Loucy (cell line): ENCODE measurements around the gene LNP1.
A peak's percentile ranks its signal among the peaks of the same experiment; 100 is the strongest.

Experiments
- H2AFZ ChIP-seq: fragments of 200-600 bp; sonication (generic); 2 replicates; pipeline ENCODE4 v1.6.0; 2016; ENCODE audit warnings: antibody characterized with exemption, mild to moderate bottlenecking, low read length, moderate library complexity
- H3F3A ChIP-seq: fragments of 200-600 bp; 2 replicates; pipeline ENCODE4 v1.6.0; 2016; ENCODE audit warnings: antibody characterized with exemption, low read depth, mild to moderate bottlenecking
- H3K27me3 ChIP-seq: fragments of 200-600 bp; sonication (generic); 2 replicates; pipeline ENCODE4 v1.6.1; 2014; ENCODE audit warnings: low read length, mild to moderate bottlenecking; ENCODE audit not compliant: insufficient read depth, poor library complexity, severe bottlenecking
- H3K36me3 ChIP-seq: fragments of 200-600 bp; sonication (generic); 2 replicates; pipeline ENCODE4 v1.6.1; 2016; ENCODE audit warnings: low read length; ENCODE audit not compliant: insufficient read depth
- H3K4me1 ChIP-seq: fragments of 200-600 bp; sonication (generic); 2 replicates; pipeline ENCODE4 v1.5.1; 2014; ENCODE audit warnings: low read length, mild to moderate bottlenecking; ENCODE audit not compliant: insufficient read depth, poor library complexity, severe bottlenecking
- H3K4me2 ChIP-seq: fragments of 200-600 bp; sonication (generic); 2 replicates; pipeline ENCODE4 v1.6.0; 2014; ENCODE audit warnings: antibody characterized with exemption, low read length, low read depth, mild to moderate bottlenecking; ENCODE audit not compliant: poor library complexity, severe bottlenecking
- H3K4me3 ChIP-seq: fragments of 200-600 bp; sonication (generic); 2 replicates; pipeline ENCODE4 v1.5.1; 2014; ENCODE audit warnings: low read length, mild to moderate bottlenecking, mixed read lengths; ENCODE audit not compliant: poor library complexity, severe bottlenecking
- H3K79me2 ChIP-seq: fragments of 200-600 bp; sonication (generic); 2 replicates; pipeline ENCODE4 v1.6.1; 2014; ENCODE audit warnings: low read length; ENCODE audit not compliant: insufficient read depth
- H3K9ac ChIP-seq: fragments of 200-600 bp; sonication (generic); 2 replicates; pipeline ENCODE4 v1.6.0; 2014; ENCODE audit warnings: mild to moderate bottlenecking, low read depth, low read length, moderate library complexity; ENCODE audit not compliant: poor library complexity, severe bottlenecking
- H3K9me2 ChIP-seq: fragments of 200-600 bp; sonication (generic); replicated peaks from 2 replicates; pipeline ENCODE4 v1.6.1; 2016; ENCODE audit warnings: low read depth, low read length, mixed read lengths
- H3K9me3 ChIP-seq: fragments of 200-600 bp; sonication (generic); 2 replicates; pipeline ENCODE4 v1.6.1; 2014; ENCODE audit warnings: mild to moderate bottlenecking, antibody characterized with exemption, low read length, low read depth; ENCODE audit not compliant: insufficient read depth
- H4K20me1 ChIP-seq: fragments of 200-600 bp; sonication (generic); 2 replicates; pipeline ENCODE4 v1.6.0; 2014; ENCODE audit warnings: antibody characterized with exemption, low read length, mild to moderate bottlenecking; ENCODE audit not compliant: insufficient read depth, poor library complexity, severe bottlenecking
- EZH2phosphoT487 ChIP-seq: fragments of 200-600 bp; IDR thresholded peaks from 2 replicates; pipeline ENCODE4 v1.6.1; 2018; ENCODE audit warnings: antibody characterized with exemption, mild to moderate bottlenecking, moderate library complexity, borderline replicate concordance
- TF ChIP-seq, protein P1 (sequence below): fragments of 200-600 bp; sonication (generic); conservative IDR thresholded peaks from 2 replicates; pipeline ENCODE4 v1.5.1; 2014; ENCODE audit warnings: mild to moderate bottlenecking, antibody characterized with exemption, low read length

LNP1 gene

DNA sequence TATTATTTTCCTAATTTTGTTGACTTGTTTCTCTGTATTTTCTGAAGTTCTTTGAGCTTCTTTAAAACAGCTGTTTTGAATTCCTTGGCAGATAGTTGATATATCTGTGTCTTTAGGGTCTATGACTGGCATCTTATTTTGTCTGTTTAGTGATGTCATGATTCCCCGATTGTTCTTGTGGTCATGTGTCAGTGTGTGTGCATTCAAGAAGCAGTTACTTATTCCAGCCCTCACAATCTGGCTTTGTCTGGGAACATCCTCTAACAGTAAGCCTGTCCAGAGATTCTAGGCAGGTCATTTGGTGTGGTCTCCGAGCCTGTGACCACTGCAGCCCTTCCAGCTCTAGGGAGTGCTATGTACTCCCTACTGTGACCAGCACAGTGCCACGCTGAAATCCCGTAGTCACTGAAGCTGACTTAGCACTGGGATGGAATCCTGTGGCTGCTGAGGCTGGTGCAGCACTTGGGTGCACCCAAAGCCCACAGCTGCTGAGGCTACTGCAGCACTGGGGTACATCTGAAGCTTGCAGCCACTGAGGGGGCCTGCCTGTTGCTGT lies 6.7 kb downstream of the LNP1 start:
- Histone ChIP-seq H2AFZ (no peak overlapping the region), H3K4me1 (peaks cover 12% of the 10 kb centered on the region), H3K27me3 (no peaks in the 10 kb centered on the region), H3K9me3 (peaks cover 25% of the 10 kb centered on the region; the same call in 1 of the 2 replicates), H4K20me1 (peaks cover 4% of the 10 kb centered on the region), H3K4me2 (peak overlapping the region; percentile 22), H3K79me2 (peaks cover 57% of the 10 kb centered on the region), H3K9ac (no peak overlapping the region), H3K36me3 (no peaks in the 10 kb centered on the region), H3K9me2 (no peaks in the 10 kb centered on the region), H3K4me3 (peak overlapping the region; percentile 24), H3F3A (no peaks in the 10 kb centered on the region)
- TF ChIP-seq, protein P1, sequence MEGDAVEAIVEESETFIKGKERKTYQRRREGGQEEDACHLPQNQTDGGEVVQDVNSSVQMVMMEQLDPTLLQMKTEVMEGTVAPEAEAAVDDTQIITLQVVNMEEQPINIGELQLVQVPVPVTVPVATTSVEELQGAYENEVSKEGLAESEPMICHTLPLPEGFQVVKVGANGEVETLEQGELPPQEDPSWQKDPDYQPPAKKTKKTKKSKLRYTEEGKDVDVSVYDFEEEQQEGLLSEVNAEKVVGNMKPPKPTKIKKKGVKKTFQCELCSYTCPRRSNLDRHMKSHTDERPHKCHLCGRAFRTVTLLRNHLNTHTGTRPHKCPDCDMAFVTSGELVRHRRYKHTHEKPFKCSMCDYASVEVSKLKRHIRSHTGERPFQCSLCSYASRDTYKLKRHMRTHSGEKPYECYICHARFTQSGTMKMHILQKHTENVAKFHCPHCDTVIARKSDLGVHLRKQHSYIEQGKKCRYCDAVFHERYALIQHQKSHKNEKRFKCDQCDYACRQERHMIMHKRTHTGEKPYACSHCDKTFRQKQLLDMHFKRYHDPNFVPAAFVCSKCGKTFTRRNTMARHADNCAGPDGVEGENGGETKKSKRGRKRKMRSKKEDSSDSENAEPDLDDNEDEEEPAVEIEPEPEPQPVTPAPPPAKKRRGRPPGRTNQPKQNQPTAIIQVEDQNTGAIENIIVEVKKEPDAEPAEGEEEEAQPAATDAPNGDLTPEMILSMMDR = no peak
- TF ChIP-seq EZH2phosphoT487 = no peak

DNA sequence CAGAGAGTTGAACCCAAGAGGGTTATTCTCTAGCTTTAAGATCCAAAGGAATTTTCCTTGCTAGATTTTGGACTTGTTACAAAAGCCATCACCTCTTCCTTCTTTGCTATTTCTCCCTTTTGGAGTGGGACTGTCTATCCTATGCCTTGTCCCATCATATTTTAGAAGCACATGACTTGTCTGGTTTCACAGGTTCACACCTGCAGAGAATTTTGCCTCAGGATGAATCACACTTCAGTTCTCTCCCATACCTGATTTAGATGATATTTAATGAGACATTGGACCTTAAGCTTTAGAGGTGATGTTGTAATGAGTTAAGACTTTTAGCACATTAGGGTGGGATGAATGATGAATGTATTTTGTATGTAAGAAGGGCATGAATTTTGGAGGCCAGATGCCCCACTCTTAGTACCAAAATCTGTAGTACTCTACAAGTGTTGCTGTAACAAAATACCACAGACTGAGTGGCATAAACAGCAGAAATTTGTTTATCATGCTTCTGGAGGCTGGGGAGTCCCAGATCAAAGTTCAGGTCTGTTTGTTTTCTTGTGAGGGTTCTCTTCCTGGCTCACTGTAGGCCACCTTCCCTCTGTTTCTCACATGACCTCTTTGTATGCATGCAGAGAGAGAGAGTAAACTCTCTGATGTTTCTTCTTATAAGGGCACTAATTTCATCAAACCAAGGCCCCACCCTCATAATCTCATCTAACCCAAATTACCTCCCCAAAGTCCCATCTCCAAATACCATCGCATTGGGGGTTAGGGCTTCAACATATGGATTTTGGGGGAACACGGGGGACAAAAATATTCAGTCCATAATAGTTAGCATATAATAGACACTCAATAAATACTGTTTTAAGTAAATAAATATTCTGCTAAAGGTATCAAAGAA lies 10.0 kb downstream of the LNP1 start:
- peaks cover 25% of the 10 kb centered on the region for H3K79me2 ChIP-seq
- peaks cover 20% of the 10 kb centered on the region; the same call in 1 of the 2 replicates for H3K9me3 ChIP-seq
- H3K36me3 ChIP-seq = no peaks in the 10 kb centered on the region
- no peaks in the 10 kb centered on the region for H4K20me1 ChIP-seq
- TF ChIP-seq EZH2phosphoT487 = no peak
- TF ChIP-seq, protein P1 = no peak
- H3K27me3 ChIP-seq = no peaks in the 10 kb centered on the region
- H3K4me3 ChIP-seq = no peak overlapping the region
- H3F3A ChIP-seq = peaks cover 3% of the 10 kb centered on the region; the same call in 1 of the 2 replicates
- H3K4me1 ChIP-seq = peaks cover 17% of the 10 kb centered on the region
- no peak overlapping the region for H3K9ac ChIP-seq
- no peaks in the 10 kb centered on the region for H3K9me2 ChIP-seq
- no peak overlapping the region for H3K4me2 ChIP-seq
- H2AFZ ChIP-seq = no peak overlapping the region

DNA sequence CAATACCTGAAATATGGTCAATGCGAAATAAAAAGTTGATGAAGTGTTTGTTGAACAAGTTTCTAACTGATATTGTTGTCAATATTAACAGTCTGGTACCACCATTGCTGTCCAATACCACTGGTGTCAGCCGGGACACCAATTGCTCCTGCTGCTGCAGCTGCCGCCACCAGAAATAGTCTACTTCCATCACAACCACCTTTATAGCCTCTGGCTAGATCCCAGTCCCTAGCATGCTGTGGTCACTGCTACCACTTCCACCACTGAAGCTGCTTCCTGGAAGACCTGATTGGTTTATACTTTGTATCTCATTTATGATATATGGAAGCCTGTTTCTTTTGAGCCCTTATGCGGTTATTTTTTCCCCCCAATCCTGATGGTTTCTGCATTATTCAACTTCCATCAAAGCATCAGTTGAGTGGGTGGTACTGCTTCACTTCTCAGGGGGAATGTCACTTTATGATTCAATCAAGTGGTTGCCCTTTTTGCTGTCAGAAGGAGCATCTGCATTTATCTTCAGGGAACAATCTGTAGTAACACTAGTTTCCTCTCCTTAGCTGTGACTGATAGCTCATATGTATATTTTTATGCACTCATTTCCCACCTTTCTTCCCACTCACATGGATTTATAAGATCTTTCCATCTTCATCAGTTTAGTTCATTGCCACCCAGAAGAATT lies 11.7 kb downstream of the LNP1 start:
- Histone ChIP-seq H3K4me3 (peak overlapping the region; percentile 34), H3K4me2 (peak overlapping the region; percentile 58), H3K9me3 (peaks cover 7% of the 10 kb centered on the region; the same call in 1 of the 2 replicates), H2AFZ (no peak overlapping the region), H3K9ac (no peak overlapping the region), H3K27me3 (no peaks in the 10 kb centered on the region), H3K79me2 (peaks cover 15% of the 10 kb centered on the region), H4K20me1 (no peaks in the 10 kb centered on the region), H3K9me2 (no peaks in the 10 kb centered on the region), H3K4me1 (peaks cover 17% of the 10 kb centered on the region), H3K36me3 (no peaks in the 10 kb centered on the region), H3F3A (peaks cover 3% of the 10 kb centered on the region; the same call in 1 of the 2 replicates)
- TF ChIP-seq, protein P1 = no peak
- no peak for TF ChIP-seq EZH2phosphoT487
